Measurements from ENCODE around the gene GSTM3. TPM values are rescaled to one million over a fixed set of nuclear protein-coding genes. Genes with fewer than 3 reads are reported as not detected.
A peak's percentile ranks its signal among the peaks of the same experiment; 100 is the strongest.

GSTM3 gene
- total and polyA plus RNA-seq, 2 of the 13 experiments (the other 11 are each of a cell fraction or from before 2014, with no cell fraction given) = 127 to 142 TPM

- H3K4me1 ChIP-seq (ENCODE audit: insufficient read depth, low read length) = peaks cover 65% of the 10 kb centered on the region
- DNase-seq (ENCODE audit: low spot score) = no peak
- no peaks in the 10 kb centered on the region for H4K20me1 ChIP-seq (ENCODE audit: insufficient read depth, low read length)
- ChIA-PET CTCF (ENCODE audit: low intra/inter-chr PET ratio, low total read pairs) (no interaction called here), POLR2A (interaction anchor here (1.5 kb wide), 1 partner anchor 18 kb away, joined by 3 read pairs; no protein-coding TSS in a partner anchor)
- H2AFZ ChIP-seq (ENCODE audit: low read length) = no peak overlapping the region
- BruUV-seq (replicated peaks) = no TSS peak
- 58% methylated on average over 11 of the region's 11 CpGs for WGBS (ENCODE audit: low lambda C conversion rate)
- H3K27ac ChIP-seq (ENCODE audit: extremely low read length, insufficient read depth, low read length) = no peak overlapping the region
- no peak overlapping the region for H3K4me3 ChIP-seq (replicated peaks in 1 of 3; ENCODE audit: insufficient read depth in 1 of 3, low read depth in 2 of 3, low read length in 3 of 3)
- in situ Hi-C loops (cut with HindIII; ENCODE audit: extremely low pct_ligation_motif_present, low pct_unique_long_range_greater_than_20kb) = loop anchor here (5.0 kb wide), 3 partner anchors 52 to 222 kb away; partner anchors contain the start of gene GNAI3
- no peaks in the 10 kb centered on the region for H3K9me3 ChIP-seq (ENCODE audit: low read length)
- H3K36me3 ChIP-seq (replicated peaks in 1 of 2; ENCODE audit: control insufficient read depth in 1 of 2, insufficient read depth in 2 of 2, low read length in 2 of 2) = no peaks in the 10 kb centered on the region
- no peak overlapping the region for H3K4me2 ChIP-seq (ENCODE audit: low read depth, low read length)
- H3K79me2 ChIP-seq (ENCODE audit: insufficient read depth, low read length) = no peaks in the 10 kb centered on the region
- no peak for ATAC-seq
- TF ChIP-seq ZNF432 (CRISPR knock-in tag; IDR thresholded peaks at IDR 0.05; ENCODE audit: borderline replicate concordance) (no peak), ERF (CRISPR knock-in tag; IDR thresholded peaks at IDR 0.05) (no peak), MNT (IDR thresholded peaks at IDR 0.05) (peak; percentile 45; the same call in 1 of the 2 replicates), EED (CRISPR knock-in tag; IDR thresholded peaks at IDR 0.05) (no peak), STAT6 (CRISPR knock-in tag; IDR thresholded peaks at IDR 0.05; ENCODE audit: borderline replicate concordance) (no peak), ZKSCAN1 (IDR thresholded peaks at IDR 0.05; ENCODE audit: low read length) (no peak)
- intact Hi-C loops (cut with micrococcal nuclease; ENCODE audit: unreplicated experiment) = loop anchor here (5.0 kb wide), 2 partner anchors 37 to 112 kb away; partner anchors contain the start of gene GSTM4
- no peak overlapping the region for H3K9ac ChIP-seq (ENCODE audit: insufficient read depth, low read depth, low read length)
- peaks cover 2 to 19% of the 10 kb centered on the region in 2 experiments; a peak in 3 of 5 replicates for H3K27me3 ChIP-seq (ENCODE audit: control insufficient read depth in 1 of 2, insufficient read depth in 2 of 2, low read length in 2 of 2)
- no peak for FAIRE-seq
These were observed 28.7 kb upstream of the GSTM3 start for GRCh38 chr1:109769330-109770078.

Measured in HepG2 (cell line).